OCI-LY7 (cell line): ENCODE results near the gene KDM6A. TPM values are rescaled to one million over a fixed set of nuclear protein-coding genes. Genes with fewer than 3 reads are reported as not detected.

ENCODE experiments used
- BruUV-seq: library from RNA; stranded (reverse); fragments of 400-500 nt; replicated peaks from 2 replicates; lab custom pipeline; 2021; lab: Mats Ljungman, UMichigan
- CTCF ChIA-PET: fragments of 300-600 bp; sonication (Branson Sonifier 250); formaldehyde crosslinking; loops from one replicate; lab custom pipeline; 2022; ENCODE audit warnings: antibody characterized with exemption; ENCODE audit not compliant: unreplicated experiment; lab: Charles Lee
- POLR2A ChIA-PET: fragments of 300-600 bp; sonication (Branson Sonifier 250); formaldehyde crosslinking; loops from one replicate; lab custom pipeline; 2022; ENCODE audit warnings: antibody characterized with exemption; lab: Charles Lee
- DNase-seq: peaks from one replicate; pipeline ENCODE4 v3.0.0-alpha.2; 2015; ENCODE audit warnings: low spot score
- H2AFZ ChIP-seq: fragments of 200-600 bp; sonication (generic), shearing (Covaris generic); 2 replicates; pipeline ENCODE4 v1.6.1; 2014; ENCODE audit warnings: mild to moderate bottlenecking, antibody characterized with exemption, low read length, moderate library complexity
- H3K27ac ChIP-seq: fragments of 200-600 bp; sonication (generic); 2 replicates; pipeline ENCODE4 v1.5.1; 2014; ENCODE audit warnings: mixed run types, low read depth, mild to moderate bottlenecking, moderate library complexity, low read length, inconsistent platforms; ENCODE audit not compliant: poor library complexity, severe bottlenecking
- H3K36me3 ChIP-seq: fragments of 200-600 bp; sonication (generic); 2 replicates; pipeline ENCODE4 v1.6.1; 2014; ENCODE audit warnings: mild to moderate bottlenecking, antibody characterized with exemption, low read length, moderate library complexity, mixed read lengths; ENCODE audit not compliant: insufficient read depth
- H3K4me1 ChIP-seq: fragments of 200-600 bp; sonication (generic); 2 replicates; pipeline ENCODE4 v1.5.1; 2014; ENCODE audit warnings: mild to moderate bottlenecking, low read length; ENCODE audit not compliant: insufficient read depth, poor library complexity, severe bottlenecking
- H3K4me2 ChIP-seq: fragments of 200-600 bp; sonication (generic); 2 replicates; pipeline ENCODE4 v1.6.1; 2014; ENCODE audit warnings: mild to moderate bottlenecking, low read length
- H3K4me3 ChIP-seq: fragments of 200-600 bp; sonication (generic); 2 replicates; pipeline ENCODE4 v1.5.1; 2014; ENCODE audit warnings: mild to moderate bottlenecking, low read depth, low read length; ENCODE audit not compliant: poor library complexity, severe bottlenecking
- H3K79me2 ChIP-seq: fragments of 200-600 bp; sonication (generic); 2 replicates; pipeline ENCODE4 v1.6.1; 2016; ENCODE audit warnings: low read depth, mild to moderate bottlenecking, low read length, moderate library complexity, mixed read lengths; ENCODE audit not compliant: insufficient read depth
- H3K9me2 ChIP-seq: fragments of 200-600 bp; sonication (generic); 2 replicates; pipeline ENCODE4 v1.6.1; 2016; ENCODE audit warnings: mild to moderate bottlenecking, low read length, mixed read lengths; ENCODE audit not compliant: insufficient read depth
- H3K9me3 ChIP-seq: fragments of 200-600 bp; sonication (generic); 2 replicates; pipeline ENCODE4 v1.6.1; 2014; ENCODE audit warnings: mild to moderate bottlenecking, mixed run types, low read length, mixed read lengths
- H4K20me1 ChIP-seq: fragments of 200-600 bp; sonication (generic); 2 replicates; pipeline ENCODE4 v1.6.1; 2014; ENCODE audit warnings: mild to moderate bottlenecking, antibody characterized with exemption, low read length, moderate library complexity, mixed read lengths; ENCODE audit not compliant: insufficient read depth
- CTCF ChIP-seq: fragments of 200-600 bp; sonication (generic); conservative IDR thresholded peaks from 2 replicates; pipeline ENCODE4 v1.5.1; 2014; ENCODE audit warnings: mild to moderate bottlenecking, antibody characterized with exemption, low read length, moderate library complexity, mixed read lengths
- EZH2phosphoT487 ChIP-seq: fragments of 200-600 bp; sonication (generic); IDR thresholded peaks from 2 replicates; pipeline ENCODE4 v1.6.1; 2018; ENCODE audit warnings: low read depth, borderline replicate concordance, mild to moderate bottlenecking, mixed run types, antibody characterized with exemption, low read length, moderate library complexity, mixed read lengths
- intact Hi-C: fragments of 100-400 bp; cut with micrococcal nuclease; formaldehyde crosslinking; loops from one replicate; pipeline ENCODE4 v1.10.0; 2022; ENCODE audit not compliant: unreplicated experiment
- total RNA-seq, 2 experiments: library from RNA; depleted of rRNA in 1 of 2; stranded (reverse); fragments of >200 nt in 1 of 2; shearing (Covaris generic) in 1 of 2; gene quantifications; 2 replicates each; pipeline ENCODE4 v1.2.3, GENCODE V29; 2014 to 2022

The KDM6A gene
- total RNA-seq, 2 experiments from 2014 or later = 20.5 to 23.4 TPM

- Histone ChIP-seq H3K9me3 (no peaks in the 10 kb centered on the region), H3K79me2 (peaks cover 99% of the 10 kb centered on the region), H3K4me3 (no peak overlapping the region), H3K9me2 (no peaks in the 10 kb centered on the region), H2AFZ (no peak overlapping the region), H3K4me2 (no peak overlapping the region), H4K20me1 (peaks cover 7% of the 10 kb centered on the region; the same call in 1 of the 2 replicates), H3K4me1 (no peaks in the 10 kb centered on the region), H3K36me3 (peaks cover 38% of the 10 kb centered on the region), H3K27ac (no peak overlapping the region)
- CTCF ChIA-PET = no interaction called here
- intact Hi-C loops = no loop called here
- TF ChIP-seq EZH2phosphoT487 = no peak
- no peak for TF ChIP-seq CTCF
- BruUV-seq = no TSS peak
- POLR2A ChIA-PET = no interaction called here
- DNase-seq = no peak
Measured at GRCh38 chrX:44878780-44879179, 5.8 kb downstream of the KDM6A start.

GRCh38 chrX:44881549-44881948, 8.6 kb downstream of the KDM6A start:
- DNase-seq = no peak
- Histone ChIP-seq H4K20me1 (no peaks in the 10 kb centered on the region), H3K36me3 (peaks cover 38% of the 10 kb centered on the region), H3K4me3 (no peak overlapping the region), H3K9me3 (no peaks in the 10 kb centered on the region), H3K27ac (no peak overlapping the region), H3K79me2 (peaks cover 98% of the 10 kb centered on the region), H3K4me1 (no peaks in the 10 kb centered on the region), H3K9me2 (no peaks in the 10 kb centered on the region), H2AFZ (no peak overlapping the region), H3K4me2 (no peak overlapping the region)
- intact Hi-C loops = no loop called here
- POLR2A ChIA-PET = interaction anchor here (0.6 to 1.2 kb wide), 3 partner anchors 15 to 132 kb away, joined by 3 read pairs; no protein-coding TSS in a partner anchor
- no peak for TF ChIP-seq CTCF
- TF ChIP-seq EZH2phosphoT487 = no peak
- CTCF ChIA-PET = no interaction called here
- BruUV-seq = no TSS peak

- TF ChIP-seq EZH2phosphoT487 = no peak
- TF ChIP-seq CTCF = no peak
- no TSS peak for BruUV-seq
- ChIA-PET POLR2A (interaction anchor here (1.0 to 1.2 kb wide), 2 partner anchors 17 to 19 kb away, joined by 3 read pairs; no protein-coding TSS in a partner anchor), CTCF (no interaction called here)
- Histone ChIP-seq H3K9me2 (no peaks in the 10 kb centered on the region), H3K79me2 (peaks cover 98% of the 10 kb centered on the region), H3K27ac (no peak overlapping the region), H2AFZ (no peak overlapping the region), H3K36me3 (peaks cover 33% of the 10 kb centered on the region), H3K4me2 (no peak overlapping the region), H3K9me3 (no peaks in the 10 kb centered on the region), H3K4me3 (no peak overlapping the region), H3K4me1 (no peaks in the 10 kb centered on the region), H4K20me1 (no peaks in the 10 kb centered on the region)
- DNase-seq = no peak
- intact Hi-C loops = no loop called here
Measured at GRCh38 chrX:44882635-44883034, 9.6 kb downstream of the KDM6A start.
